HepG2 (cell line): ENCODE measurements around the gene MRPL48. TPM values are rescaled to one million over a fixed set of nuclear protein-coding genes. Genes with fewer than 3 reads are reported as not detected.

ENCODE experiments used
- AGO1 ChIP-seq: fragments of 200-400 bp; formaldehyde crosslinking; IDR thresholded peaks from 2 replicates; pipeline ENCODE4 v1.6.1; 2017; ENCODE audit warnings: mild to moderate bottlenecking, low read depth, low read length, moderate library complexity; ENCODE audit not compliant: poor library complexity, severe bottlenecking
- ATAD3A ChIP-seq: sonication (generic); formaldehyde crosslinking; IDR thresholded peaks from 2 replicates; pipeline ENCODE4 v1.4.0; 2020; ENCODE audit warnings: missing genetic modification reagents
- CENPT ChIP-seq: sonication (generic); formaldehyde crosslinking; IDR thresholded peaks from 2 replicates; pipeline ENCODE4 v1.8.0; 2022; ENCODE audit warnings: low read depth, mild to moderate bottlenecking, moderate library complexity, missing genetic modification reagents
- FOXO4 ChIP-seq: sonication (generic); formaldehyde crosslinking; conservative IDR thresholded peaks from 2 replicates; pipeline ENCODE4 v1.8.1; 2023; ENCODE audit warnings: missing genetic modification reagents
- HMG20B ChIP-seq: conservative IDR thresholded peaks from 2 replicates; pipeline ENCODE4 v1.6.1; 2016; ENCODE audit warnings: missing genetic modification reagents, missing compliant biosample characterization
- KDM4B ChIP-seq: sonication (generic); formaldehyde crosslinking; IDR thresholded peaks from 2 replicates; pipeline ENCODE4 v1.4.0; 2020; ENCODE audit warnings: missing genetic modification reagents
- RXRA ChIP-seq: sonication (generic); formaldehyde crosslinking; IDR thresholded peaks from 2 replicates; pipeline ENCODE4 v1.5.1; 2020; ENCODE audit warnings: missing genetic modification reagents
- SMARCC2 ChIP-seq: fragments of 450-650 bp; IDR thresholded peaks from 2 replicates; pipeline ENCODE4 v1.6.1; 2017; ENCODE audit warnings: antibody characterized with exemption, mild to moderate bottlenecking
- SMARCE1 ChIP-seq: fragments of 450-650 bp; IDR thresholded peaks from 2 replicates; pipeline ENCODE4 v1.6.1; 2017; ENCODE audit warnings: borderline replicate concordance
- TIGD3 ChIP-seq: sonication (generic); formaldehyde crosslinking; IDR thresholded peaks from 2 replicates; pipeline ENCODE4 v1.5.1; 2020; ENCODE audit warnings: mild to moderate bottlenecking, missing genetic modification reagents, borderline replicate concordance
- ZNF142 ChIP-seq: sonication (generic); formaldehyde crosslinking; IDR thresholded peaks from 2 replicates; pipeline ENCODE4 v1.4.0; 2020; ENCODE audit warnings: missing genetic modification reagents
- ZNF160 ChIP-seq: sonication (generic); formaldehyde crosslinking; IDR thresholded peaks from 2 replicates; pipeline ENCODE4 v1.8.0; 2022; ENCODE audit warnings: mild to moderate bottlenecking, inconsistent platforms, missing genetic modification reagents
- ZNF251 ChIP-seq: sonication (generic); formaldehyde crosslinking; IDR thresholded peaks from 2 replicates; pipeline ENCODE4 v1.9.0; 2021; ENCODE audit warnings: mild to moderate bottlenecking, missing genetic modification reagents
- ZNF530 ChIP-seq: sonication (generic); formaldehyde crosslinking; IDR thresholded peaks from 2 replicates; pipeline ENCODE4 v1.5.0; 2020; ENCODE audit warnings: low read depth, mild to moderate bottlenecking, missing genetic modification reagents
- ZNF7 ChIP-seq: IDR thresholded peaks from 2 replicates; pipeline ENCODE4 v1.6.1; 2016; ENCODE audit warnings: missing biosample characterization, missing genetic modification reagents
- ZNF761 ChIP-seq: sonication (generic); formaldehyde crosslinking; conservative IDR thresholded peaks from 2 replicates; pipeline ENCODE4 v1.4.0; 2020; ENCODE audit warnings: mild to moderate bottlenecking, missing genetic modification reagents
- ZNF792 ChIP-seq: IDR thresholded peaks from 2 replicates; pipeline ENCODE4 v1.6.1; 2016
- polyA plus RNA-seq, 8 experiments: library from polyadenylated mRNA; depleted of rRNA in 3 of 8; stranded (reverse) in 7 of 8; unstranded in 1 of 8; fragments of >200 nt; fragmentation: Illumina TruSeq in 4 of 8; extraction: Trizol in 4 of 8; gene quantifications; 2 replicates each; pipeline versions ENCODE4 v1.2.1 to v1.2.3, GENCODE V29; 2011 to 2016; ENCODE audit warnings: low read depth in 4 of 8, missing spikeins in 1 of 8, mixed read lengths in 1 of 8; ENCODE audit not compliant: insufficient read depth in 1 of 8
- total RNA-seq, 5 experiments: library from RNA; depleted of rRNA; stranded (reverse); fragments of >200 nt; fragmentation: Illumina TruSeq; extraction: Trizol; gene quantifications; 2 replicates each; pipeline ENCODE4 v1.2.3, GENCODE V29; 2016; ENCODE audit warnings: low read depth in 1 of 5
- TF ChIP-seq, protein P1 (sequence below): sonication (generic); formaldehyde crosslinking; IDR thresholded peaks from 2 replicates; pipeline ENCODE4 v1.4.0; 2020; ENCODE audit warnings: mild to moderate bottlenecking, low read depth, missing genetic modification reagents
- TF ChIP-seq, protein P2 (sequence below): sonication (generic); formaldehyde crosslinking; IDR thresholded peaks from 2 replicates; pipeline ENCODE4 v1.4.0; 2020; ENCODE audit warnings: missing genetic modification reagents

MRPL48 gene
- total and polyA plus RNA-seq, 2 of the 13 experiments (the other 11 are each of a cell fraction or from before 2014, with no cell fraction given): 61.2 to 67.9 TPM

DNA sequence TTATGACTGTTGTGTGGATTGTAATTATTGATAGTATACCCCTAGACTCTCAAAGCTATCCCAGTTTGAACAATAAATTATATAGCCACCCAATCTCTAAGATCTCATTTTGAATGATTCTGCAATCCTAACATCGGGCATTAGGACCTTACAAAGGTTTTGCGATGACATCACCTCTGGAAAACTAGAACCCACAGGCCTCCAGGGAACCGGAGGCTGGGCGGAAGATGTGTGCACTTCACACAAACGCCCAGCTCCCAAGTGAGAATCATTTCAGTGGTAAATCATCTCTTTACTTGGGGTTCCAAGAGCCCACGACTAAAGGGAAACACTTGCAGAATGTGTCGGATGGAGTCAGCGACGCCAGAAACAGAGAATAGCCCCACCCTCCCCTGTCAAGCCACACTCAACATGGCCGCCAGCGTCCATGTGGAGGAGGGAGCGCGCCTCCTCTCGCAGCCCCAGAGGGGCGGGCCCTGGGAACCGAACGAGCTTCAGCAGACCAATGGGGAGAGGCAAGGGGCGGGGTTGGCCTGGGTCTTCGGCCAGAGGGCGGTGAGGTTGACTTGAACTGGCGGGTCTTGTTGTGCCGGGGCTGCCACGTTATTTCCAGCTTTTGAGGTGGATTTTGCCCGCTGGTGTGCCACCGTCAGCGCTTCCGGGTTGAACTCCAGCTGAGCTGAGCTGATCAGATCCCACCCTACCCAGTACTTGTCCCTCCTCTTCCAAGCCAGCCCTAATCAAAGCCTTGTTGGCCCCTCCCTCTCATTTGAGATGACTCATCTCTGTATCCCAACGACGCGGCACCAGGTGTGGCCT lies 8.4 kb upstream of the MRPL48 start (continued):
- no peak for TF ChIP-seq ZNF142
- TF ChIP-seq ZNF761 (CRISPR knock-in tag): 0 out of 2 replicates have a peak, but pooled peaks have one; percentile 38
- TF ChIP-seq SMARCE1: no peak
- TF ChIP-seq ZNF7 (CRISPR knock-in tag): no peak
- TF ChIP-seq, protein P1, sequence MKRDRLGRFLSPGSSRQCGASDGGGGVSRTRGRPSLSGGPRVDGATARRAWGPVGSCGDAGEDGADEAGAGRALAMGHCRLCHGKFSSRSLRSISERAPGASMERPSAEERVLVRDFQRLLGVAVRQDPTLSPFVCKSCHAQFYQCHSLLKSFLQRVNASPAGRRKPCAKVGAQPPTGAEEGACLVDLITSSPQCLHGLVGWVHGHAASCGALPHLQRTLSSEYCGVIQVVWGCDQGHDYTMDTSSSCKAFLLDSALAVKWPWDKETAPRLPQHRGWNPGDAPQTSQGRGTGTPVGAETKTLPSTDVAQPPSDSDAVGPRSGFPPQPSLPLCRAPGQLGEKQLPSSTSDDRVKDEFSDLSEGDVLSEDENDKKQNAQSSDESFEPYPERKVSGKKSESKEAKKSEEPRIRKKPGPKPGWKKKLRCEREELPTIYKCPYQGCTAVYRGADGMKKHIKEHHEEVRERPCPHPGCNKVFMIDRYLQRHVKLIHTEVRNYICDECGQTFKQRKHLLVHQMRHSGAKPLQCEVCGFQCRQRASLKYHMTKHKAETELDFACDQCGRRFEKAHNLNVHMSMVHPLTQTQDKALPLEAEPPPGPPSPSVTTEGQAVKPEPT (CRISPR knock-in tag): no peak
- no peak for TF ChIP-seq TIGD3 (CRISPR knock-in tag)
- TF ChIP-seq ZNF160: no peak
- TF ChIP-seq ZNF530: no peak
- TF ChIP-seq, protein P2, sequence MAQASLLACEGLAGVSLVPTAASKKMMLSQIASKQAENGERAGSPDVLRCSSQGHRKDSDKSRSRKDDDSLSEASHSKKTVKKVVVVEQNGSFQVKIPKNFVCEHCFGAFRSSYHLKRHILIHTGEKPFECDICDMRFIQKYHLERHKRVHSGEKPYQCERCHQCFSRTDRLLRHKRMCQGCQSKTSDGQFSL (CRISPR knock-in tag): no peak
- TF ChIP-seq CENPT (CRISPR knock-in tag): no peak
- TF ChIP-seq FOXO4 (CRISPR knock-in tag): no peak
- peak; percentile 27 for TF ChIP-seq AGO1
- no peak for TF ChIP-seq KDM4B (CRISPR knock-in tag)
- no peak for TF ChIP-seq ATAD3A (CRISPR knock-in tag)
- no peak for TF ChIP-seq ZNF251 (CRISPR knock-in tag)
- no peak for TF ChIP-seq HMG20B (CRISPR knock-in tag)
- peak; percentile 70 for TF ChIP-seq RXRA (CRISPR knock-in tag)
- TF ChIP-seq SMARCC2: no peak
- TF ChIP-seq ZNF792 (CRISPR knock-in tag): peak; percentile 73
